Renal cortex interstitium (tissue), 11 donors: ENCODE results near the gene EFCAB6. TPM values are rescaled to one million over a fixed set of nuclear protein-coding genes. Genes with fewer than 3 reads are reported as not detected.

Experiments
- DNase-seq, 11 donors: peaks; one replicate each; pipeline ENCODE4 v3.0.0-alpha.2; 2013; ENCODE audit warnings: low read depth in 9 of 11, low spot score in 4 of 11; ENCODE audit errors: extremely low read depth in 1 of 11
- polyA plus RNA-seq, 3 donors: library from polyadenylated mRNA; unstranded; fragments of 120-200 nt; gene quantifications; one replicate each; pipeline ENCODE4 v1.2.1, GENCODE V29; 2013; ENCODE audit not compliant: insufficient read length in 3 of 3

The EFCAB6 gene
- polyA plus RNA-seq, 3 donors, result 4.5 to 5.7 (median 5.3) TPM

- DNase-seq, result no peak
Measured at GRCh38 chr22:43550024-43550620, 262.0 kb downstream of the EFCAB6 start.

- no peak for DNase-seq
Measured at GRCh38 chr22:43546186-43546585, 265.9 kb downstream of the EFCAB6 start.

DNA sequence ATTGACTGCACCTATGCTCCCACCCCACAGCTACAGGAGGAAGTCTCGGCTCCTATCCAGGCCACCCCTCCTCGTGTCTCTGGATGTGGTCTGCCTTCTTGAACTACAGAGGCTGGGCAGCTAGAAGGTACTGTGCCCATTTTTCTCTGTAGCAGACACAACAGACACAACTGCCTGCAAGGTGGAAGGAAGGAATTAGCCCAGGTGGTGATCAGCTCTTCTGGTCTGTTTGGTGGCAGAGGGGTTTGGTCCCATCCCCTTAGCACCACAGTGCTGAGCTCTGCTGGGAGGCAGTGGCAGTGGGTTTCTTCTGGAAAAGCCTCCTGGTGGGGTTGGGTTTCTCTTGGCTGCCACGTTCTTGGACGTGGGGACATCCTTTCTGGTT lies 267.8 kb downstream of the EFCAB6 start:
- no peak for DNase-seq

DNA sequence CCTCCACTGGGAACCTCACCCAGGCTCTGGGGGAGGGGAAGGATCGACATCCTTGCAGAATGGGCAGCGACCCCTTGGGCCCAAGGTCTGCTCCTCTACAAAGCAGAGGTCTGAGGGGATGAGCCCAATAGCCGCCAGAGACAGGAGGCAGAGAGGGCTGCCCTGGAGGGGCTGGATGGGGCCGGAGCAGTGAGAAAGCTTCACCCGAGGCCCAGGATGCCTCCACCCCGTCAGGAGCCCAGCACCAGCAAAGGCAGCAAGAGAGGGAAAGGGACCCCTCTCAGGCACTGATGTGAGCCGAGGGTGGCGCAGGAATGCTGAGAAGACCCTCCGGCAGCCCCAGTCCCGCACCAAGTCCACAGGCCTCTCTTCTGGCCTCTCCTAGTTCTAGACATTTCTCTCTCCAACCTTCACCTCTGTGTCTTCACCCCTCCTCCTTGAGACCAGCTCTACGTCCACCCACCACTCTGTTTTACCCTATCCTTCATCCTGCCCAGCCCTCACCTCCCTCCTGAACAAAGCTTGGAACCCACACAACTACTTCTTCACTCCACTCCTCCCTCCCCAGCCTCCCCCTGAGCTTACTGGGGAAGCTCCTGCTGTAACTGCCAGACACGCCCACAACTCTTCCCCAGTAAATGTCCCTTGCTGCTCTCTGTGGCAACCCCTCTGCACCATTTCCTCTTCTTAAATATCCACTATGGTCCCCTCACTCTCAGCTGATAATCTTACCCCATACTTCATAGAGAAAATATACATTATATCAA lies 268.4 kb downstream of the EFCAB6 start:
- no peak for DNase-seq

DNA sequence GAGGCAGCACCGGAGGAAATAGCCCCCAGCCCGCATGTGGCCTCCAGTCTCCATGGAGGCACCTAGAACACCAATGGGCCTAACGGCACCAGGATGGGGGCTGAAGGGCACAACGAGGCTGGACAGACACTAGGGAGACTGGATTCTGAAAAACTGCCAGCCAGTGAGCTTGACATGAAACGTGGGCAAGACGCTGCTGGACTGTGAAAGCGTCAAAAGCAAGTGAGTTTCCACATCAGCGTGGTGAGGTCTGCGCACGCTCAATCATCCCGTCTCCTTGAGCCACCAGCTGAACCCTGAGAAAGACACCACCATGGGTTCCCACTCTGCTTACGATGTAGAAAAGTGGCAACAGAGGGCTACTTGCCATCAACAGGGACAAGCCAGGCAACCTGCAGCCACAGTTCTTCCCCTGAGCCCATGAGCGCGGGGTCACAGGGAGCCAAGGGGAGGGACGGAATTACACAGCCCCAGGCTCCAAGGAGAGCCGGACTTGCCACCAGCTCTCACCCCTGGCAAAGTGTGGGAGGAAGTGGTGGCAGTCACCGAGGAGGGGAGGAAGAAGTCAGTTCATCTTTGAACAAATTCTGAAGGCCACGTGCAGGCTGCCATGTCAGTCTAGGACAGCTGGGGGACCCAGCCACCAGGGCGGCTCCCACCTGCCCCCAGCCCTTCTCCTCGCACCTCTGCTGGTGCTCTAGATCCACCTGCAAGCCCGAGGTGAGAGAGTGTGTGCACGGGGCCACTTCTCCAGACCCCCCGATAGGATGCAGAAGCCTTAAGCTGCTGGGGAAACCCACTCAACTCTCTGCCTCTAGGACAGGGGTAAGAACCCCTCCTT lies 269.2 kb downstream of the EFCAB6 start:
- no peak for DNase-seq

DNA sequence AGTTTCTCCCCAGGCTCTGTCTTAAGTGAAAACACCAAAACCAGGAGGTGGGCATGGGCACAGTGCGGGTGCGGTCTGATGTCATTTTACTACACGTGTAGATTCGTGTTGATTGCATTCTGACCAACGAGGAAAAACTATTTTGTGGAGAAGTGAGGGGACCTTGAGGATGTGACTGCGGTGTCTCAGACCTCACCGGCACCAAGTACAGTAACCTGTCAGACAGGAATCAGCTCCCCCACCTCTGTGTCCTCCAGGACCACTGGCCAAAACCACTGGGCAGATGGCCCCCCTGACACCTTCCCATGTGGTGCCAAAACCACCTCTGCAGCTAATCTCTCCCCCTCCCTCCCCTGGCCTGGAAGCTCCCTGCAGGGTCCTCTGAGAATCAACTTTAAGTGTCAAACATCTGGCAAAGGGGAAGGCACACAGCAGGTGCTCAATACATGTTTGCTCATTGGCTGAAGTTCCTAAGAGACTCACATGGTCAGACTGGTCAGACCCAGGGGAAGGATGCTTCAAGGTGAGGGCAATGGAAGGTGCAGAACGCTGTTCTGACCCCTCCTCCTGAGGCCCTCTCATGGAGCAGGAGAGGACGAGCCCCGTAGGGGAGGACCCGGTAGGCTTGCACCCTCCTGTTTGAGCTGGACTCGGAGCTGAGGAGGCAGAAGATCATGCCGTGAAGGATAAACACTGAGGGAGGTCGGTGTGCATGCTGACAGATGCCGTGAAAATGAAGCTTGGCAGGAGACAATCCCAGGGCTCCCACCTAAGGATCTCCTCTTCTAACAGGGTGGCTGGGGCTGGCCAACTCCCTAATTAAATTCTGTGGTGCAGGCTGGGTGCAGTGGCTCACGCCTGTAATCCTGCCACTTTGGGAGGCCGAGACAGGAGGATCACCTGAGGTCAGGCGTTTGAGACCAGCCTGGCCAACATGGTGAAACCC lies 270.4 kb downstream of the EFCAB6 start:
- DNase-seq, result no peak

- DNase-seq, result no peak
Measured at GRCh38 chr22:43541022-43541421, 271.1 kb downstream of the EFCAB6 start.

DNA sequence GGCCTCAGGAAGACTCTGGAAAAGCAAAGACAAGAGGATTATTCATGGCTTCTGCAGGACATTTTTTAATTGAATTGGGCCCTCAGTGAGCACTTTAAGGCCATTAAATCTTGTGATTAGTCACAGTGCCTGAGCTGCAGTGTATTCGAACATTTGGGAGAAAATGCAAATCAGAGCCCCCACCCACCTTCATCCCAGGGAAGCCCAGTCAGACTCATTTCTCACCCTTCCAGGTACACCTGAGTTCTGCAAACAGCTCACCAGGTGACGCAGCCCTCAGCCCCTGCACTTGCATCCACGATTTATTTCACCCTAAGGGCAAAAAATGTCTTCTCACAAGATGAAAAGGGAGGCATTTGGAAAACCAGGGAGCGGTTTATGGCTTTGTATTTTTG lies 271.6 kb downstream of the EFCAB6 start:
- DNase-seq, result no peak

- no peak for DNase-seq
Measured at GRCh38 chr22:43539572-43540528, 272.3 kb downstream of the EFCAB6 start.

DNA sequence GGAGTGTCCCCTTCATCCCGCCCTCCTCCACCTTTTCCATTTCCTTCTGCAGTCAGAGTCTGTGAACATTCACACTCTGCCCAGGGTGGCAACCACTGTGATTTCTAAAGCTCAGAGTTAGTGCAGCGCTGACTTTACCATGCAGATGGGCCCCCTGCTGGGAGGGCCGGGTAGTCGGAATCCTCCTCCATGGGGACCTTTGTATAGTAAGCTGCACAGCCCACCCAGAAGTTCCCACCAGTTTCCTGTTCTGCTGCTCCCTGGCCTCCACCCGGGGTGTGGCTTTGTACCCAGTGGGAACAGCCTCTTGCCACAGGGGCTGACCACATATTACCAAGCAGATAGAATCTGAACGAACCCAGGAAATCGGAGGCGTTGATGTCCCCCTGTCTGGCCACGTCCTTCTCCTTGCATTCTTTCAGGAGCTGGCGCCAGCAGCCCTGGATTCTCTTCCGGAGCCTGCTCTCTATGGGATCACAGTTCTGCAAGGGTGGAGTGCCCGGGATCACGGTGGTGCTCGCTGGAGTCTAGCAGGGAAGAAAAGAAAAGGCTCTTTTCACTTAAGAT lies 275.0 kb downstream of the EFCAB6 start:
- DNase-seq, result no peak

GRCh38 chr22:43535741-43536140 lies 276.4 kb downstream of the EFCAB6 start:
- no peak for DNase-seq

- DNase-seq, result no peak
Measured at GRCh38 chr22:43535336-43535735, 276.8 kb downstream of the EFCAB6 start.

GRCh38 chr22:43534916-43535315 lies 277.2 kb downstream of the EFCAB6 start:
- no peak for DNase-seq

- no peak for DNase-seq
Measured at GRCh38 chr22:43533656-43534428, 278.3 kb downstream of the EFCAB6 start.

- DNase-seq, result no peak
Measured at GRCh38 chr22:43533156-43533530, 279.0 kb downstream of the EFCAB6 start.

DNA sequence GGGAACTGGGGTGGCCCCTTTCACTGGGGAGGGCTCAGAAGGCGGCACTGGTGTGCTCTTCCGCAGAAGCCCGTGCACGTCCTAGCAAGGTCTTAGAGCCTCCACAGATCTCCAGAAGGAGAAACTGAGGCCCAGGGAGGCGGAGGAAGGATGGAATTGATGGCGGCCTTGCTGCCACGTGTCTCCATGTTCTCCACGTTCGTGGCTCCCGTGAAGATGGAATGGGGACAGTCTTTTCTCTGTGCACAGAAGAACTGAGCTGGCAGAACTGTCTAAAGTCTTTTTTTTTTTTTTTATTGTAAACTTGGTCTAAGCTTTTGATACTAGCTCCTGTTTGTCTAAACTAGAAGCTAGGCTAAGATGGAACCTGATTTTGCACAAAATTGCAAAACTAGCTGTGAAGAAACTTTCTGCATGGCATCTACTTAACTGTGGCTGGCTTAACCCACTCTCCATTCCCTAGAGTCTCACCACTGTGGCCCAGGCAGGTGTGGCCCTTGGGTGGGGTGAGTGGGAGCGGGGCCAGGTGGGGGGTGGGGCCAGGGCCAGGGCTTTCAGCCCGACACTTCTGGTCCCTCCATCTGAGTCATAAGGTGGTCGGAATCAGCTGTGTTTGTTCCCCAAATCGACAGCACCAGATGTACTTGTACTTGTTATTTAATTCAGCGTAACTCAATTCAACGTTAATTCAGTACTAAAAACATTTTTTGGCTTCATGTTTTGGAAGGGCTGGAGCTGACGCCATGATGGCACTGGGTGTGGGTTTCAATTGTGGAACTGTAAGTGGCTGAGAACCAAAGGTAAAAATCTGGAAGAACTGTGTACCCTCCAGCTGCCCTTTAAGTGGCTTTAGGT lies 279.6 kb downstream of the EFCAB6 start:
- DNase-seq, result no peak
